Brain microvascular endothelial cell (primary cell): ENCODE results near the gene PLEKHG5.

Experiments
- DNase-seq: peaks from one replicate; pipeline ENCODE4 v3.0.0-alpha.2; 2020
- H3K27ac ChIP-seq: fragments of 250-450 bp; sonication (Bioruptor Pico); 2 replicates; pipeline ENCODE4 v1.5.1; 2020; ENCODE audit warnings: mild to moderate bottlenecking, moderate library complexity
- H3K27me3 ChIP-seq: fragments of 250-450 bp; sonication (Bioruptor Pico); replicated peaks from 2 replicates; pipeline ENCODE4 v1.5.1; 2020; ENCODE audit warnings: mild to moderate bottlenecking
- H3K36me3 ChIP-seq: fragments of 250-450 bp; sonication (Bioruptor Pico); replicated peaks from 2 replicates; pipeline ENCODE4 v1.5.1; 2020; ENCODE audit warnings: mild to moderate bottlenecking
- H3K4me3 ChIP-seq: 2 replicates; pipeline ENCODE4 v1.5.1; 2011; ENCODE audit warnings: low read depth, mild to moderate bottlenecking, control low read depth, low read length, moderate library complexity
- CTCF ChIP-seq: IDR thresholded peaks from 2 replicates; pipeline ENCODE4 v1.5.1; 2011; ENCODE audit warnings: low read depth, mild to moderate bottlenecking, moderate library complexity, low read length, control low read depth, inconsistent platforms; ENCODE audit errors: missing control alignments
- in situ Hi-C: cut with HindIII; loops from 2 replicates; pipeline ENCODE4 v1.10.0; 2017; ENCODE audit warnings: low sequenced_read_pairs, low pct_ligation_motif_present

PLEKHG5 gene

DNA sequence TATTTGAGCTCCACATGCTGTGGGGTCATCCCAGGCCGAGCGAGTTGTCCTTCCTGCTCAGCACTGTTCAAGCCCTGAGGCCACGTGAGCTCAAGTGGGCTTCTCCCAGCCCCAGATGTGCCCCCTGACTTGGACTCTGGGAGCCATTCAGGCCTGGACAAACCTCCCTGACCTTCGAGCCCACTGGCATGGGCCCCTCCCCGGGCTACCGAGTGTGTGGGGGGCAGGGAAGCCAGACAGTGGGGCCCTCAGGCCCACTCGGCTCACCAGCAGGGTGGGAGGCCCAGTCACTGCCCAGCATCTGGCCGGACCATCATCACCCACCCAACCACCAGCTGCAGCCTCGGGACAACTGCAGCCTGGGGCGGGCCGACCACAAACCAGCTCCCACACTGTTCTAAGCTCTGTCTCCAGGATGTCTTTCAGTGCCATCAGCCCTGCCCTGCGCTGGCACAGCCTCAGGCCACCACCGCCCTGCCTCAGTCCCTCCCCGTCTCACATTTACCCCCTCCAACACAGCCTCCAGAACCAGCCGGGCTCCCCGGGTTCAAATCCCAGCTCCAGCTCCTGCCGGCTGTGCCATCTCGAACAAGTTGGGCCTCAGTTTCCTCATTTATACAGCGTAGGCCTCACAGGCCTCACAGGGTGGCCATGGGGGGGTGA is 20.9 kb upstream of the PLEKHG5 start:
- no peaks in the 10 kb centered on the region for H3K36me3 ChIP-seq
- no peak overlapping the region for H3K27ac ChIP-seq
- no peak for DNase-seq
- in situ Hi-C loops, result no loop called here
- no peaks in the 10 kb centered on the region for H3K27me3 ChIP-seq
- TF ChIP-seq CTCF, result no peak
- H3K4me3 ChIP-seq, result no peak overlapping the region

DNA sequence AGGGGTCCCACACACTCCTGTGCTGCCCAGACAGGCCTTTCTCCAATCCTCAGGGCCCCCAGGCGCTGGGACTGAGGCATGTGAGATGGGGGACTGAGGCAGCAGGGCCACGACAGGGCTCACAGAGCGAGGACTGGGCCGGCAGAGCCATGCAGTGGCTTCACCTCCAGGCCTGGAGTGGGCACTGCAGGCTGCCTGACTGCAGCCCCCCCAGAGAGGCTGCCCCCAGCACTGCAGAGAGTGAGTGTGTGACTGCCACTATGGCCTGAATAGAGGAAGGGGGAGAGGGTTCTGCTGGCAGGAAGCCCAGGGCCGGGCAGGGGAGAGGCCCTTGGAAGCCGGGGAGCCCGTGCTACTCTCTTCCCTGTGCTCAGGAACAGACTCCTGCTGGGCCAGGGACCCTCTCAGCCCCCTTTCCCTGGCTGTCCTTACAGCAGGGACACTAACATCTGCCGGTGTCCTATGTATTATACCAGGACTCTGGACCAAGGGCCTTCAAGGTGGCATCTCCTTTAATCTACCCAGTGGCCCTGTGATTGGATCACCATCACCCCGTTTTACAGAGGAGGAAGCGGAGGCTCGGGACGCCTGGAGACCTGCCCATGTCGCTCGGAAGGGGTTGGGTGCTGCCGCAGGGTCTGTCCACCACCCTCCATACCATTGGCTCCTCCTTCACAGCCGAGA is 20.2 kb upstream of the PLEKHG5 start:
- Histone ChIP-seq H3K4me3 (no peak overlapping the region), H3K36me3 (no peaks in the 10 kb centered on the region), H3K27ac (no peak overlapping the region), H3K27me3 (no peaks in the 10 kb centered on the region)
- in situ Hi-C loops, result no loop called here
- no peak for TF ChIP-seq CTCF
- DNase-seq, result no peak

DNA sequence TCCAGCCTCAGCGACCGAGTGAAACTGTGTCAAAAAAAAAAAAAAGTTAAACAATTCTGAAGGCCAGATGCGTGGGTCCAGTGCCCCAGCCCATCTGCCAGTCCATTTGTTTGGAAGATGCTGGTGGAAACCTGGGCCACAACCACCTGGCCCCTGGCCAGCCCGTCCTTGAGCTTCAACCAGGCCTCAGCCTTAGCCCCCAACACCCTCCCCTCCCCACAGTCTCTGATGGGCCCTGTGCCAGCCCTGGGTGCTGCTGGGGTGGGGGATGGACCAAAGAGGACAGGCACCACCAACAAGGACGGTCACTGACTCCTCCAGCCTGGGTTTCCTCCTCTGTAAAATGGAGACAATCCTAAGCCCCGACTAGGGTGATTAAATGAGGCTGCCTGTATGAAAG is 19.6 kb upstream of the PLEKHG5 start:
- no peak for TF ChIP-seq CTCF
- in situ Hi-C loops, result no loop called here
- H3K27me3 ChIP-seq, result no peaks in the 10 kb centered on the region
- no peak overlapping the region for H3K27ac ChIP-seq
- DNase-seq, result no peak
- H3K36me3 ChIP-seq, result no peaks in the 10 kb centered on the region
- H3K4me3 ChIP-seq, result no peak overlapping the region

GRCh38 chr1:6510493-6510892 is 19.0 kb upstream of the PLEKHG5 start:
- Histone ChIP-seq H3K27me3 (no peaks in the 10 kb centered on the region), H3K27ac (no peak overlapping the region), H3K4me3 (no peak overlapping the region), H3K36me3 (no peaks in the 10 kb centered on the region)
- in situ Hi-C loops, result no loop called here
- DNase-seq, result no peak
- no peak for TF ChIP-seq CTCF

DNA sequence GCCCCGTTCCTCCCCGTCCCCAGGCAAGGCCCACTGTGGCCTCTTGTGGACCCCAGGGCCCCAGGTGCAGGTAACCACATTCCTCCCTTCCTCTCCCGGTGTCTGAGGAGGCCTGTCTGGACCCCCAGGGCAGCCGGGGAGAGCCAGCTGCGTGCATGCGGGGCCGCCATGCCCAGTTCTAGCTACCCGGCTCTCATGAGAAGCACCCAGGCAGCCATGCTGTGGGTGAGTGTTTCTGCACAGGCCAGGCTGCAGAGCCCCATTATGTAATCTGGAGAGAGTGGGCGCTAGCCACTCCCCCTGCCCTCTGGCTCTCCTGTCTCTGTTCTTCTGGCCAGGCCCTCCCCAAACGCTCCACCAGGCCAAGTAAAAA is 18.4 kb upstream of the PLEKHG5 start:
- no peak overlapping the region for H3K27ac ChIP-seq
- no peaks in the 10 kb centered on the region for H3K36me3 ChIP-seq
- no peak overlapping the region for H3K4me3 ChIP-seq
- no peaks in the 10 kb centered on the region for H3K27me3 ChIP-seq
- in situ Hi-C loops, result no loop called here
- no peak for TF ChIP-seq CTCF
- no peak for DNase-seq
